Right atrium auricular region (tissue), 2 donors: ENCODE data around the gene LANCL3. TPM values are rescaled to one million over a fixed set of nuclear protein-coding genes. Genes with fewer than 3 reads are reported as not detected.

Source experiments
- DNase-seq: peaks from one replicate; pipeline ENCODE4 v3.0.0-alpha.2; 2019; ENCODE audit warnings: low spot score
- H3K27ac ChIP-seq, 2 donors: fragments of 200-600 bp; sonication (generic); 1 replicate in 1 of 2; 2 replicates in 1 of 2; pipeline ENCODE4 v1.5.1; 2016 to 2019
- H3K27me3 ChIP-seq, 2 donors: fragments of 200-600 bp; sonication (generic); one replicate each; pipeline versions ENCODE4 v1.5.1 to v1.6.0; 2017 to 2019
- H3K36me3 ChIP-seq: fragments of 200-600 bp; sonication (generic); one replicate; pipeline ENCODE4 v1.5.1; 2016
- H3K4me1 ChIP-seq, 2 donors: fragments of 200-600 bp; sonication (generic); one replicate each; pipeline versions ENCODE4 v1.5.1 to v1.6.0; 2017 to 2019
- H3K4me3 ChIP-seq, 2 donors: fragments of 200-600 bp; sonication (generic); 1 replicate in 1 of 2; 2 replicates in 1 of 2; pipeline ENCODE4 v1.5.1; 2017 to 2019; ENCODE audit warnings: mild to moderate bottlenecking in 1 of 2, moderate library complexity in 1 of 2
- H3K9me3 ChIP-seq, 2 donors: fragments of 200-600 bp; sonication (generic); one replicate each; pipeline ENCODE4 v1.5.1; 2019
- CTCF ChIP-seq, 2 donors: fragments of 200-600 bp; sonication (generic); IDR thresholded peaks; one replicate each; pipeline ENCODE4 v1.5.1; 2019; ENCODE audit warnings: antibody characterized with exemption in 2 of 2
- total RNA-seq, 2 donors: library from RNA; depleted of rRNA; stranded (reverse); fragments of >200 nt; gene quantifications; one replicate each; pipeline ENCODE4 v1.1.0, GENCODE V29; 2016

LANCL3 gene
- total RNA-seq, 2 donors from 2014 or later = 0.07 to 0.08 TPM

- H3K4me1 ChIP-seq = no peaks in the 10 kb centered on the region
- no peaks in the 10 kb centered on the region for H3K27me3 ChIP-seq
- TF ChIP-seq CTCF (IDR thresholded peaks at IDR 0.05) = no peak
- H3K9me3 ChIP-seq = no peaks in the 10 kb centered on the region
- DNase-seq = no peak
- no peaks in the 10 kb centered on the region for H3K36me3 ChIP-seq
- H3K4me3 ChIP-seq = no peak overlapping the region
- H3K27ac ChIP-seq = no peak overlapping the region
These were observed 38.3 kb downstream of the LANCL3 start for GRCh38 chrX:37609727-37610126.

GRCh38 chrX:37613933-37614332, 42.5 kb downstream of the LANCL3 start:
- no peak for DNase-seq
- no peak for TF ChIP-seq CTCF (IDR thresholded peaks at IDR 0.05)
- no peak overlapping the region for H3K27ac ChIP-seq
- no peak overlapping the region for H3K4me3 ChIP-seq
- H3K9me3 ChIP-seq = no peaks in the 10 kb centered on the region
- H3K4me1 ChIP-seq = no peaks in the 10 kb centered on the region
- H3K27me3 ChIP-seq = no peaks in the 10 kb centered on the region
- no peaks in the 10 kb centered on the region for H3K36me3 ChIP-seq

GRCh38 chrX:37627602-37628001, 56.1 kb downstream of the LANCL3 start:
- TF ChIP-seq CTCF (IDR thresholded peaks at IDR 0.05) = no peak

GRCh38 chrX:37638047-37638446, 66.6 kb downstream of the LANCL3 start:
- DNase-seq = no peak
- Histone ChIP-seq H3K4me1 (no peaks in the 10 kb centered on the region), H3K27me3 (no peaks in the 10 kb centered on the region), H3K9me3 (no peaks in the 10 kb centered on the region), H3K27ac (no peak overlapping the region), H3K4me3 (no peak overlapping the region), H3K36me3 (no peaks in the 10 kb centered on the region)
- TF ChIP-seq CTCF (IDR thresholded peaks at IDR 0.05) = no peak

More at GRCh38 chrX:37627602-37628001, 56.1 kb downstream of the LANCL3 start:
- H3K27ac ChIP-seq = no peak overlapping the region
- DNase-seq = no peak
- H3K4me3 ChIP-seq = no peak overlapping the region
- no peaks in the 10 kb centered on the region for H3K9me3 ChIP-seq
- no peaks in the 10 kb centered on the region for H3K36me3 ChIP-seq
- no peaks in the 10 kb centered on the region for H3K4me1 ChIP-seq
- H3K27me3 ChIP-seq = no peaks in the 10 kb centered on the region

GRCh38 chrX:37640142-37640541, 68.7 kb downstream of the LANCL3 start:
- no peak overlapping the region for H3K27ac ChIP-seq
- H3K36me3 ChIP-seq = no peaks in the 10 kb centered on the region
- no peaks in the 10 kb centered on the region for H3K9me3 ChIP-seq
- no peaks in the 10 kb centered on the region for H3K4me1 ChIP-seq
- DNase-seq = no peak
- H3K4me3 ChIP-seq = no peak overlapping the region
- H3K27me3 ChIP-seq = no peaks in the 10 kb centered on the region
- TF ChIP-seq CTCF (IDR thresholded peaks at IDR 0.05) = no peak

- TF ChIP-seq CTCF (IDR thresholded peaks at IDR 0.05) = no peak
- no peaks in the 10 kb centered on the region for H3K36me3 ChIP-seq
- H3K9me3 ChIP-seq = no peaks in the 10 kb centered on the region
- H3K27me3 ChIP-seq = no peaks in the 10 kb centered on the region
- no peaks in the 10 kb centered on the region for H3K4me1 ChIP-seq
- no peak for DNase-seq
- H3K4me3 ChIP-seq = no peak overlapping the region
- no peak overlapping the region for H3K27ac ChIP-seq
These were observed 70.4 kb downstream of the LANCL3 start for GRCh38 chrX:37641859-37642258.
